Astrocyte (in vitro differentiated cells and primary cell): ENCODE measurements around the gene COG1.

Experiments
- CTCF ChIP-seq: IDR thresholded peaks from 2 replicates; pipeline ENCODE4 v1.5.1; 2011; ENCODE audit warnings: low read depth, mild to moderate bottlenecking, inconsistent platforms, low read length, moderate library complexity; ENCODE audit not compliant: insufficient read depth
- EZH2 ChIP-seq: IDR thresholded peaks from 2 replicates; pipeline ENCODE4 v1.6.1; 2012; ENCODE audit warnings: mild to moderate bottlenecking, low read length, inconsistent platforms; ENCODE audit not compliant: insufficient read depth

DNA sequence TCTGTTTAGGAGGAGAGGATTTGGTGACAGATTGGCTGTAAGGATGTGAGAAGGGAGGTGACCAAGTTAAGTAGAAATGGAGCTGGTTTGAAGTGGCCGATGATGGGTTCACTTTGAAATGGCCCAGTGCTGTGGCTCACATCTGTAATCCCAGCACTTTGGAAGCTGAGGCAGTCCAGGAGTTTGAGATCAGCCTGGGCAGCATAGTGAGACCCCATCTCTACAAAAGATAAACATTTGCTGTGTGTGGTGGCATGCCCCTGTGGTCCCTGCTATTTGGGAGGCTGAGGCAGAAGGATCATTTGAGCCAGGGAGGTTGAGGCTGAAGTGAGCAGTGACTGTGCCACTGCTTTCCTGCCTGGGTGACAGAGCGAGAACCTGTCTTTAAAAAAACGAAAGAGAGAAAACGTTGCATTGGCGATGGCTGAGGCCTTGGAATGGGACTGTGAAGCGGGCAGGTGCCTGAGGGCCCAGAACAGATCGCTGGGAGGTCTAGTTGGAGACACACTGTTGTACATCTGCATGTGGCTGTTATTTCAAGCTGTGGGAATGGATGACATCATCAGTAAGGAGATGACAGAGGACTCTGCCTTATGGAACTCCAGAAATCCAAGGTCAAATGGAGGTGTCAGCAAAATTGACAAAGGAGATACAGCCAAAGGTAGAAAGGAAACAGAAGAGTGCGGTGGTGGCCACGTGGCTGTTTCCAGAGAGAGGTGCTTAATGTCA, 5.5 kb downstream of the COG1 start:
- TF ChIP-seq CTCF (no peak), EZH2 (no peak)
